HG03342 (cell line): ENCODE results near the gene SHOX.
"Not testable (repeated sequence)": the region's sequence is repeated elsewhere in the genome, so short reads cannot be mapped to it uniquely, and the experiment has no call there.

Source experiments
- ATAC-seq: cut with Tn5 transposase; IDR thresholded peaks from one replicate; pipeline ENCODE4 v1.9.1; 2021; ENCODE audit warnings: mild to moderate bottlenecking, moderate library complexity; ENCODE audit not compliant: unreplicated experiment

SHOX gene

DNA sequence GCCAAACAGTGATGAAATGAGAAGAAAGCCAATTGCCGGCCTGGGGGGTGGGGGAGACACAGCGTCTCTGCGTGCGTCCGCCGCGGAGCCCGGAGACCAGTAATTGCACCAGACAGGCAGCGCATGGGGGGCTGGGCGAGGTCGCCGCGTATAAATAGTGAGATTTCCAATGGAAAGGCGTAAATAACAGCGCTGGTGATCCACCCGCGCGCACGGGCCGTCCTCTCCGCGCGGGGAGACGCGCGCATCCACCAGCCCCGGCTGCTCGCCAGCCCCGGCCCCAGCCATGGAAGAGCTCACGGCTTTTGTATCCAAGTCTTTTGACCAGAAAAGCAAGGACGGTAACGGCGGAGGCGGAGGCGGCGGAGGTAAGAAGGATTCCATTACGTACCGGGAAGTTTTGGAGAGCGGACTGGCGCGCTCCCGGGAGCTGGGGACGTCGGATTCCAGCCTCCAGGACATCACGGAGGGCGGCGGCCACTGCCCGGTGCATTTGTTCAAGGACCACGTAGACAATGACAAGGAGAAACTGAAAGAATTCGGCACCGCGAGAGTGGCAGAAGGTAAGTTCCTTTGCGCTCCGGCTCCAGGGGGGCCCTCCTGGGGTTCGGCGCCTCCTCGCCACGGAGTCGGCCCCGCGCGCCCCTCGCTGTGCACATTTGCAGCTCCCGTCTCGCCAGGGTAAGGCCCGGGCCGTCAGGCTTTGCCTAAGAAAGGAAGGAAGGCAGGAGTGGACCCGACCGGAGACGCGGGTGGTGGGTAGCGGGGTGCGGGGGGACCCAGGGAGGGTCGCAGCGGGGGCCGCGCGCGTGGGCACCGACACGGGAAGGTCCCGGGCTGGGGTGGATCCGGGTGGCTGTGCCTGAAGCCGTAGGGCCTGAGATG lies at the start of gene SHOX:
SHOX (plus strand) TSS at position 180 of the 885 bp plus-strand sequence; CDS start at position 287, 107 bp downstream.
- ATAC-seq: no peak

DNA sequence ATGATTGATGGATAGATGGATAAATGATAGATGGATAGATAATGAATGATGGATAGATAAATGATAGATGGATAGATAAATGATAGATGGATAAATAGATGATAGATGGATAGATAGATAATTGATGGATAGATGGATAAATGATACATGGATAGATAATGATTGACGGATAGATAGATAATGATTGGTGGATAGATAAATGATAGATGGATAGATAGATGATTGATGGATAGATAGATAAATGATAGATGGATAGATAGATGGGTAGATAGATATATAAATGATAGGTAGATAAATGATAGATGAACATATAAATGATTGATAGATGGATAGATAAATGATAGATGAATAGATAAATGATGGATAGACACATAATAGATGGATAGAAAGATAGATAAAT lies 49.5 kb upstream of the SHOX start:
- no peak for ATAC-seq

DNA sequence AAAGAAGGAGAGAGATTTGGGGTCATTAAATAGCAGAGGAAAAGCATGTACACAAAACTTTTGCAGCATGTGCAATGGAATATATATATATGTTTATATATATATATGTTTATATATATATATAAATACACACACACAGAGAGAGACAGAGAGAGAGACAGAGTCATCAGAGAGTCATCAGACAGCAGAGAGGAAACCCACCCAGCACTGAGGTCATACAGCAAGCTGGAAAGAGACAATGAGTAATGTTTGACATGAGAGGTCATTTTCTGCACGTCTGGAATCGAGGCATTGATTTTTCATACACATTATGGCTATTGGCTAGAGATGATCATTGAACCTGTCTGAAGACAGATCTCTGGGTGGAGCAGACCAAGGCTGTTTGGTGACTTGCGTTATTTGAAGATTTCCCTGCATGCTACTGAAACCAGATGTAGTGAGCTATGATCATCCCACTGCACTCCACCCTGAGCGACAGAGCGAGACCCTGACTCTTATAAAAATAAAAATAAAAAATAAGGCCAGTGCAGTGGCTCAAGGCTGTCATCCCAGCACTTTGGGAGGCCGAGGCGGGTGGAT lies 48.8 kb upstream of the SHOX start:
- ATAC-seq: no peak

DNA sequence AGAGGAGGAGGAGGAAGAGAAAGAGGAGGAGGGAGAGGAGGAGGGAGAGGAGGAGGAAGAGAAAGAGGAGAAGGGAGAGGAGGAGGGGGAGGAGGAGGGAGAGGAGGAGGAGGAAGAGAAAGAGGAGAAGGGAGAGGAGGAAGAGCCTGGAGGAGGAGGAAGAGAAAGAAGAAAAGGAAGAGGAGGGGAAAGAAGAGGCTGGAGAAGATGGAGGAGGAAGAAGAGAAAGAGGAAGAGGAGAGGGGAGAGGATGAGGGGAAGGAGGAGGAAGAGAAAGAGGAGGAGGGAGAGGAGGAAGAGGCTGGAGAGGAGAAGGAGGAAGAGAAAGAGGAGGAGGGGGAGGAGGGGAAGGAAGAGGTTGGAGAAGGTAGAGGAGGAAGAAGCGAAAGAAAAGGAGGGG lies 46.0 kb upstream of the SHOX start:
- ATAC-seq: no peak

DNA sequence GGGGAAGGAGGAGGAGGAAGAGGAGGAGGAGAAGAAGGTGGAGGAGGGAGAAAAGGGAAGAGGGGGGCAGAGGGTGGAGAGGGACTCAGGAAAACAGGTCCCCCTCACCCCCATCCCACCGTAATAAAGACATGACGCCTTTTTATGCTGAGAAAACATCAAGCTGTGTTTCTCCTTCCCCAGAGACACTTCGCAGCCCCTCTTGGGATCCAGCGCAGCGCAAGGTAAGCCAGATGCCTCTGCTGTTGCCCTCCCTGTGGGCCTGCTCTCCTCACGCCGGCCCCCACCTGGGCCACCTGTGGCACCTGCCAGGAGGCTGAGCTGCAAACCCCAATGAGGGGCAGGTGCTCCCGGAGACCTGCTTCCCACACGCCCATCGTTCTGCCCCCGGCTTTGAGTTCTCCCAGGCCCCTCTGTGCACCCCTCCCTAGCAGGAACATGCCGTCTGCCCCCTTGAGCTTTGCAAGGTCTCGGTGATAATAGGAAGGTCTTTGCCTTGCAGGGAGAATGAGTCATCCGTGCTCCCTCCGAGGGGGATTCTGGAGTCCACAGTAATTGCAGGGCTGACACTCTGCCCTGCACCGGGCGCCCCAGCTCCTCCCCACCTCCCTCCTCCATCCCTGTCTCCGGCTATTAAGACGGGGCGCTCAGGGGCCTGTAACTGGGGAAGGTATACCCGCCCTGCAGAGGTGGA lies 45.3 kb upstream of the SHOX start:
- no peak for ATAC-seq

DNA sequence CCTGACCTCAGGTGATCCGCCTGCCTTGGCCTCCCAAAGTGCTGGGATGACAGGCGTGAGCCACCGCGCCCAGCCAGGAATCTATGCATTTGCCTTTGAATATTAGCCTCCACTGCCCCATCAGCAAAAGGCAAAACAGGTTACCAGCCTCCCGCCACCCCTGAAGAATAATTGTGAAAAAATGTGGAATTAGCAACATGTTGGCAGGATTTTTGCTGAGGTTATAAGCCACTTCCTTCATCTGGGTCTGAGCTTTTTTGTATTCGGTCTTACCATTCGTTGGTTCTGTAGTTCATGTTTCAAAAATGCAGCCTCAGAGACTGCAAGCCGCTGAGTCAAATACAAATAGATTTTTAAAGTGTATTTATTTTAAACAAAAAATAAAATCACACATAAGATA lies 44.2 kb upstream of the SHOX start:
- ATAC-seq: no peak

DNA sequence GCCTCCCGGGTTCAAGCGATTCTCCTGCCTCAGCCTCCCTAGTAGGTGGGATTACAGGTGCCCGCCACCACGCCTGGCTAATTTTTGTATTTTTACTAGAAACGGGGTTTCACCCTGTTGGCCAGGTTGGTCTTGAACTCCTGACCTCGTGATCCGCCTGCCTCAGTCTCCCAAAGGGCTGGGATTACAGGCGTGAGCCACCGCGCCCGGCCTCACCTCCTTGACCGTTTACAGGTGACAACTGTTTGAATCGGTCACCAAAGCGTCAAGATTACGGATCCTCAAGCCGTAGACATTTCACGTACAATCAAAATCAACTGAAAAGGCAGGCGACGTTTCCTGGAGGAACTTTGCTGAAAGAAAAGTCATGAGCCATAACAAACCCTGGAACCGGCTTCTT lies 41.3 kb upstream of the SHOX start:
- not testable (repeated sequence) for ATAC-seq

DNA sequence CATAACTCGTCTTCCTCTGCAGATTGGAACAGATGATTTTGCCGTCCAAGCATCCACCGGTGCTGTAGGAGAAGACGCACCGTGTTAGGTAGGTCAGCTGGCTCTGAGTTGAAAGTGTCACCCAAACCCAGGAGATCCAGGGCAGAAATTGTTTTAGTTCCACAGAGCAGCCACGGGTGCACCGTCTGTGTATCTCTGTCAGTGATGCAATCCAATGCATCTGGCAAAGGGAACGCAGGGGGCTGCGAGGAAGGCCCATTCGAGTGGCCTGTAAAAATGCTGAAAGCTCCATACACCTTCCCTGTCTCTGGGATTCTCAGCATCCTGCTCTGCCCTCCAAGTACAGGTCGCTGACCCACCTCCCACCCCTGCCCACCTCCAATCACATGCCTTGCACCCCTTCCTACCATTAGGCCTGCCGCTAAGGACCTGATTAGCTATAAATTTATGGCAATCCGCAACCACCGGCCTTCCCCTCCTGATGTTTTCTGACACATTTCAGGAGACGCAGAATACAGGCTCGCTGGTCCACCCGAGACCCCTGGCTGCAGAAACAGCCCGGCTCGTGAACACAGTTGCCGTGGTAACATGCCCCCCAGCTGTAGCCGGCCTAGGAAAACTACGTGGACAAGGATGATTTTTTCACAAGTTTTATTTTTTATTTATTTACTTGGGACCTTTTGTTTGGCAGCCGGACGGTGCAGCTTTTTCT lies 39.7 kb upstream of the SHOX start:
- no peak for ATAC-seq

DNA sequence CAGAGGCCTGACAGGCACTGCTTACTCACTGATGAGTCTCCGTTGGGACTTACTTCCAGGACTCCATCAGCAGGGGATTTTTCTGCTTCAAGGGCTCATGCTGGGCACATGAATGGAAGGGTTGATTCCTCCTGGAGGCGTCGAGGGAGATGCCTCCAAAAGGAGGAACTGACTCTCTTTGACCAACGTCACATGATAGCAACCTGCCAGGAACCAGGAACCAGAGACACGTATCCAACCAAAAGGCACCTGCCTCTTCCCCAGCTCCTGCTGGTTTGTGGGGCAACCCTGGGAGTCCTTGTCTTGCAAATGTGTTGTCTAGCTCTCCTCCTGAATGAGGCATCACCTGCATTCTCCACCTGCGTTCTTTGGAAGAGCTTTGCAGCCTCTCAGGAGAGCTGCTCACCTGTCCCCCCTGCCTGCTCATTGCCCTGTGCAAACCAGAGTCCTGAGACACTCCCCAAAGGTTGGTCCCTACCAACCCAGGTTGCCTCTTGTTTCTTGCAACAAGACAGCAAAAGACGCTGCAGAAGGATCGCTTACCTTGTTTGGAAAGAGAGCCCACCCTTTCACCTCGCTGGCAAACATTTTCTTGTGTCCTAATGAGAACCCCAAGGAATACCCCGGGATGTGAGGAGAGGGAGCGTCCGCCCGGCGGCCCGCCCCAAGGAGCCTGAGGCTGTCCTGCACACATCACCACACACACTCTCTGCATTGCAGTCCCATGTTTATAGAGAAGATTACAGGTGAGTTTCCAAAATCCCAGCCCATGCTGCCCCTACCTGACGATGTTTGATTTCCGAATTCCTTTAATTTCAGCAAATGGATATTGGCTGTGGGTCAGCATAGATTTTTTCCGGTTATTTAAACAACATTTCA lies 30.5 kb upstream of the SHOX start:
- ATAC-seq: no peak

DNA sequence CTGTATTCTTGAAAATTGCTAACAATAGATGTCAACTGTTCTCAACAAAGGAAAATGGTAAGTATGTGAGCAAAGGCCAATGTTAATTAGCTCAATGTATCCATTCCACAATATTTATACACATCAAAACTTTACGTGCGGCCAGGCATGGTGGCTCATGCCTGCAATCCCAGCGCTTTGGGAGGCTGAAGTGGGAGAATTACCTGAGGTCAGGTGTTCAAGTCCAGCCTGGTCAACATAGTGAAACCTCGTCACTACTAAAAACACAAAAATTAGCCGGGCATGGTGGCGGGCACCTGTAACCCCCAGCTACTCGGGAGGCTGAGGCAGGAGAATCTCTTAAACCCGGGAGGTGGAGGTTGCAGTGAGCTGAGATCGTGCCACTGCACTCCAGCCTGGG lies 27.6 kb upstream of the SHOX start:
- ATAC-seq: not testable (repeated sequence)

DNA sequence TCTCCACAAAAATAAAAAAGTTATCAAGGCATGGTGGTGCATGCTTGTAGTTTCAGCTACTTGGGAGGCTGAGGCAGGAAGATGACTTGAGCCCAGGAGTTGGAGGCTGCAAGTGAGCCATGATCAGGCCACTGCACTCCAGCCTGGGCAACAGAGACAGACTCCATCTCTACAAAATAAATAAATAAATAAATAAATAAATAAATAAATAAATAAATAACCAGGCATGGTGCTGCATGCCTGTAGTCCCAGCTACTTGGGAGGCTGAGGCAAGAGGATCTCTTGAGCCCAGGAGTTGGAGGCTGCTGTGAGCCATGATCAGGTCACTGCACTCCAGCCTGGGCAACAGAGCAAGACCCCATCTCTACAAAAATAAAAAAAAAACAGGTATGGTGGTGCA lies 26.0 kb upstream of the SHOX start:
- not testable (repeated sequence) for ATAC-seq

DNA sequence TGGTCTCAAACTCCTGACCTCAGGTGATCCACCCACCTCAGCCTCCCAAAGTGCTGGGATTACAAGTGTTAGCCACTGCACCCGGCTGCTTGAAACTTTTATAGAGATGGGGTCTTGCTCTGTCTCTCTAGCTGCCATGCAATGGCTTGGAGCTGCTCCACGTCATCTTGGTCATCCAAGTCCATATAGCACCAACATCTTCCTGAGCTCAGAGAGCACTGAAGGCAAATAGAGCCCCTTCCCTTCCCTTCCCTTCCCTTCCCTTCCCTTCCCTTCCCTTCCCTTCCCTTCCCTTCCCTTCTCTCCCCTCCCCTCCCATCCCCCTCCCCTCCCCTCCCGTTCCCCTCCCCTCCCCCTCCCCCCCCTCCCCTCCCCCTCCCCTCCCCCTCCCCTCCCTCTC lies 22.5 kb upstream of the SHOX start:
- ATAC-seq: not testable (repeated sequence)

DNA sequence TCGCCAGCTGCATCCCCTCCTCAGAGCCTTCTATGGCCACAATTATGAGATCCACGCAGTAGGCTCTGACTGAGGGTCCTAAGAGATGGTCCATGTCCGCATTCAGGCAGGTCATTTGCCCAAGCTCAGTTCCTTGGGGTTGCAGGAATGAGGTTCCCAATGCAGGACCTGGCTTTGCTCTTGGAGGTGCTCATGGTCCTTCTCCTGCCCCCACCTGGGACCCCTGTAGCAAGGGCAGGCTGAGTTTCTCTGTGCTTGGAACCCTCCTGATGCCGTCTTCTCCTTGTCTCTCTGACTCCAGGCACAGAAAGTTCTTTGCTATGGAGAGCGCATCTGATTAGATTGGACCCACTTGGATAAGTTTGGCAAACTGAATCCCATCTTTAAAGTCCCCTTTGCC lies 16.5 kb upstream of the SHOX start:
- no peak for ATAC-seq

DNA sequence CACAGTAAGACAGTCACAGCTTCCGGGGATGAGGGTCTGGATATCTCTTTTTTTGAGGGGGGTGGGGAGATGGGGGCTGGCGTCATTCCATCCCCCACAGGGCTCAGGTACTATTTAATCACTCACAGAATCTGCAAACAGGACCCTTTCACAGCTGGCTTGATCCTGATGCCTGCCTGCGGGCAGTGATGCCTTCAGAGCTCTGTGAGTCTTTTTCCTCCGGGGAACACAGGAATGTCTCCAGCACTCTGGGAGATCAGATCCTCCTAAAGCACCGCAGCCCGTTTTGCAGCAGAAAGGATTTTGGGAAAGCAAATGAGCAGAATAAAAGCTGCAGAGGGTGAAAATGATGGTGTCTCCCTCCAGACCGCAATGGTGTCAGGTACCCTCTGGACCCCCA lies 13.2 kb upstream of the SHOX start:
- ATAC-seq: no peak

DNA sequence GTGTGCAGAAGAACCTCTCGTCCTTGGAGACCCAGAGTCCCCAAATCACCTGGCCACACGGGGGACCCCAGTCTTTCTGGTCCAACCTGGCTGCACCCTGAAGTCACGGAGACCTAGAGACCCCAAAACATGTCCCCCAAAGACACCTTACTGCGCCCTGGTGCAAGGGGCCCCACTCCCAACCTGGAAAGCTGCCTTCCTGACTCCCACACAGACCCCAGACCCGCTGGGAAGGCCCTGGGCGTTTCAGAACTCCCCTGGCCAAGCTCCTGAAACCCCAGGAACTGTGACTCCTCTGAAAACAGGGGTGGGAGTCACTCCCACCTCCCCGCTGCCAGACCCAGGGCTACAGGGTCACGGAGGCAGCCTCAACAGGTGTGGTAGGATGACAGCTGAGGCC lies 12.7 kb upstream of the SHOX start:
- no peak for ATAC-seq

DNA sequence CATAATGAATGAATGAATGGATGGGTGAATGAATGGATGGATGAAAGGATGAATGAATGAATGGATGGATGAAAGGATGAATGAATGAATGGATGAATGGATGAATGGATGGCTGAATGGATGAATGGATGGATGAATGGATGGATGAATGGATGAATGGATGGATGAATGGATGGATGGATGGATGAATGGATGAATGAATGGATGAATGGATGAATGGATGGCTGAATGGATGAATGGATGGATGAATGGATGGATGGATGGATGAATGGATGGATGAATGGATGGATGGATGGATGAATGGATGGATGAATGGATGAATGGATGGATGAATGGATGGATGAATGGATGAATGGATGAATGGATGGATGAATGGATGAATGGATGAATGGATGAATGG lies 12.3 kb upstream of the SHOX start:
- ATAC-seq: not testable (repeated sequence)

DNA sequence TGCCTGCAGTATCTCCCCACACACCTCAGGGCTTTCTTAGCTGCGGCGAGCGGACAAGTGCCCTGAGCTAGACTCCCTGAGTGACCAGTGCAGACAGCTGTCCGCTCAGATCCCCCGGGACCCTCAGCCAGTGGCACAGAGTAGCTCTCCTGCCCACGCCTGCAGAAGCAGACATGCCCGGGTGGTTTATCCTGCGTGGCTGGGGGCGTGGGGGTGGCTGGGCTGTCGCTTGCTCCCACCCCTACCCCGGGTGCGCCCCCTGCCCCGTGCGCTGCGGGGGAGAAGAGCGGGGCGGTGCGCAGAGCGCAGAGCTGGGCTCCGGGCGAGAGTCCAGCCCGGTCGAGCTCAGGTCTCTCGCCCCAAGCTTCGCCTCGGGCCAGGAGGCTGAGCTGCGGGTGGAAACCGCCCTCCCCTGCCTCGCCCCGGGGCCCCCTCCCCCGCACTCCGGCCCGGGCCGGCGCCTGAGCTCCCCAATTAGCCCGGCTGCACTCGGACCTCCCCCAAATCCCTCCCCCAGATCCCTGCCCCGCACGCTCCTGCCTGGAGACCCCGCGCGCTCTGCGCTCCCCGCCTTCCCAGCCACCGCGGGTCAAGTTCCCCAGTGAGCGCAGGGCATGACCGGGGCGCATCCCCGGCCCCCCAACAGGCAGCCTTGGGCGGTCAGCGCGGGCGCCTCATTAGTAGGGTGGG lies 11.7 kb upstream of the SHOX start:
- no peak for ATAC-seq

DNA sequence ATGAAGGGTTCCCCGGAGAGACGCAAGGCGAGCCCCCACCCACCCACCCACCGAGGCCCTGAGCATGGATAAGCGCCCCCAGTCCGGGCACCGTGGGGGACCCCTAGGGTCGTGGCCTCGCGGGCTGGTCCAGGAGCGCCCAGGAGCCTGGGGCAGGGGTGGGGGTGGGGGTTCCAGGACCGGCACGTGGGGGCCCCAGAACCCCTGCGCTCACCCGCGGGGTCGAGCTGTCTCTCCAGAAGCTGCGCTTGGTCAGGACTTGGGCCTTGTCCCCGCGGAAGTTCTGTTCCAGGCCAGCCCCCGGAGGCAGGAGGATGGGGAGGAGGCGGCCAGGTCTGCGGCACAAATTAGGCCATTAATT lies 11.2 kb upstream of the SHOX start:
- ATAC-seq: no peak

DNA sequence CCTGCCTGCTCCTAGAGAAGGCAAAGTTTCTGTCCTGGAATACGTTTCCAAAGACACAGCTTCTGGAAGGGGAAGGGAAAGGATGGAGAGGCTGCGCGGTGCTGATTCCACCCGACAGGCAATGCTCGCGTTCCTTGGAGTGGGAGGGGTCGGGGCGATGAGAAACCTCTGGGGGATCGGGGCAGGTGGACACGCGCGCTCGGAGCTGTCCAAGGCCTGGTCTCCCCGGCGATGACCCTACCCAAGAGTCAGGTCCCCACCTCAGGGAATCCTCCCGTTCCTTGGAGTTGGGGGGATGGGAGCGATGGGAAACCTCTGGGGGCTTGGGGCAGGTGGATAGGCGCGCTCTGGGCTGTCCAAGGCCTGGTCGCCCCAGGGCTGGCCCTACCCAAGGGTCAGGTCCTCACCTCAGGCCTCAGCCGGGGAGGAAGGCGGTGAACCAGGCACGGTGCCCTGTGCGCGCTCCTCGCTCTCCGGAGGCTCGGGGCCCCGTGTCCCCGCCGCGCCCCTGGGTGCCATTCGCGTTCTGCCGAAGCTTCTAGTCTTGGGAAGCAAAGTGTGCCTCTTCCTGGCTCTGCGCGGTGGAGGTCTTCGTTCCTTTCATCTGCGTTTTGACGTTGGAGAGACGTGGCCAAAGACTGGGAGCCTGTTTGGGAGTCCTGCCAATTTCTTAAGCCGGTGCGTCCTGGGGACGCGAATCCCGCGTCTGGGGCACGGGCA lies 10.6 kb upstream of the SHOX start:
- no peak for ATAC-seq
